Activated naive CD4-positive, alpha-beta T cell treated with anti-CD3 and anti-CD28 coated beads, Interleukin-2, amount 10 ng/mL, durations not matched to agents 7 days and 5 days (primary cell): ENCODE measurements around the gene GSE1.

Experiments used
- CTCF ChIA-PET: fragments of 350-600 bp; sonication (Branson Sonifier 250); formaldehyde crosslinking; loops from one replicate; lab custom pipeline; 2021; ENCODE audit warnings: antibody characterized with exemption; lab: Charles Lee
- DNase-seq: peaks from one replicate; pipeline ENCODE4 v3.0.0-alpha.2; 2020
- H3K27ac Mint-ChIP-seq: one replicate; pipeline ENCODE4 v1.8.0; 2021; ENCODE audit warnings: mild to moderate bottlenecking, moderate library complexity, mixed read lengths
- H3K27me3 Mint-ChIP-seq: one replicate; pipeline ENCODE4 v1.8.0; 2021; ENCODE audit warnings: mild to moderate bottlenecking, mixed read lengths
- H3K36me3 Mint-ChIP-seq: one replicate; pipeline ENCODE4 v1.8.0; 2021; ENCODE audit warnings: mixed read lengths
- H3K4me1 Mint-ChIP-seq: one replicate; pipeline ENCODE4 v1.8.0; 2021; ENCODE audit warnings: mixed read lengths
- H3K4me3 Mint-ChIP-seq: one replicate; pipeline ENCODE4 v1.8.0; 2021; ENCODE audit warnings: mild to moderate bottlenecking, moderate library complexity, mixed read lengths
- H3K9me3 Mint-ChIP-seq: one replicate; pipeline ENCODE4 v1.8.0; 2021; ENCODE audit warnings: mixed read lengths

Gene GSE1

DNA sequence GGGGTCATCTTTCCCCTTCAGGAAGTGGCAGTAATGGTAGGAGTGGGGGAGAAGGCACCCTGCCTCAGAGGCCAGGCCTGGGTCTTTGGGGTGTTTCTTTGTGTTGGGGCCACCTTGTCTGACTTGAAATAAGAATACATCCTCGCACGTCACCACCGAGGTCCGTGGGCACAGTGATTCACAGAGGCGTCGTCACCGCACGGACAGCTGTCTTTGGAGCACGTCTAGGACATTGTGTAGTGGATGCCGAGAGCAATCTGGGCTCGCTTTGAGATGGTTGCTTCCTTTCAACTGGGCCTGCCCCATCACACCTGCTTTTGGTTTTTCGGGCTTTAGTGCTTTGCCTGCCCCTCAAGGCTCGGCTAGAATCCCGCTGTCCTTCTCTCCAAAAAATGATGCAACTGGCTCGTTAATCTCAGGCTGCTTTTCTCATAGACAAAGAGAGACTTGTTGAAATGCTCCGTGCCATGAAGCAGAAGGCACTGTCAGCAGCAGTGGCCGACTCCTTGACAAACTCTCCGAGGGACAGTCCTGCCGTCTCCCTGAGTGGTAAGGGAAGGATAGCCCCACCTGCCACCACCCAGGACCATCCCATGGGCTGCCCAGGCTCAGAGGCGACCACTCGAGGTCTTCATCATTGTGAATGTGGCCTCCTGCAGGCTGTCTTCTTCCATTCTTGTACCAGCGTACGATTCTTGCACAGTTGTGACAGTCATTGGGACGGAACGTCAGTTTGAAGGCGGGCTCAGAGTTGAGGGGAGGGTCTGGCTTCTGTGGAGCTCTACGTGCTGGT is 51.7 kb downstream of the GSE1 start:
- H3K27me3 Mint-ChIP-seq, result no peaks in the 10 kb centered on the region
- no peaks in the 10 kb centered on the region for H3K9me3 Mint-ChIP-seq
- H3K4me3 Mint-ChIP-seq, result no peak overlapping the region
- DNase-seq, result no peak
- H3K4me1 Mint-ChIP-seq, result no peaks in the 10 kb centered on the region
- CTCF ChIA-PET, result no interaction called here
- peak overlapping the region; percentile 37 for H3K27ac Mint-ChIP-seq
- H3K36me3 Mint-ChIP-seq, result peaks cover 18% of the 10 kb centered on the region

DNA sequence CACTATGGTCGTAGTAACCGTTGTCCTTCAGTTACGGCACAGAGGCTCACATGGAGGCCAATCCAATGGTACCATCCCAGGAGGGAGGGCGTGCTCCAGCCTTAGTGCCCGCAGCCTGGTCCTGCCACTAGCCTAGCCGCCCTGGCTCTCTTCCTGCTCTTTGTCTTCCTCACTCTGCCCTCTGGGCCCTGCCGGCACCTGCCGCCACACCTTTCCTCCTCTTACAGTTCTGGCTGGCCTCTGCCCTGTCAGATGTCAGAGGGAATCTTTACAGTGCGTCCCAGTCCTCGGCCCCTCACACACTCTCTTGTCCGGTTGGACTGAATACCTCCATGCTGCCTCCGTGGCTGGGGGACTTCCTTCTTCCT is 52.2 kb downstream of the GSE1 start:
- Mint-ChIP-seq H3K4me1 (no peaks in the 10 kb centered on the region), H3K27me3 (no peaks in the 10 kb centered on the region), H3K9me3 (no peaks in the 10 kb centered on the region), H3K4me3 (no peak overlapping the region), H3K27ac (no peak overlapping the region), H3K36me3 (peaks cover 21% of the 10 kb centered on the region)
- DNase-seq, result no peak
- CTCF ChIA-PET, result interaction anchor here (1.2 kb wide), 1 partner anchor 54 kb away, joined by 3 read pairs; no protein-coding TSS in a partner anchor

DNA sequence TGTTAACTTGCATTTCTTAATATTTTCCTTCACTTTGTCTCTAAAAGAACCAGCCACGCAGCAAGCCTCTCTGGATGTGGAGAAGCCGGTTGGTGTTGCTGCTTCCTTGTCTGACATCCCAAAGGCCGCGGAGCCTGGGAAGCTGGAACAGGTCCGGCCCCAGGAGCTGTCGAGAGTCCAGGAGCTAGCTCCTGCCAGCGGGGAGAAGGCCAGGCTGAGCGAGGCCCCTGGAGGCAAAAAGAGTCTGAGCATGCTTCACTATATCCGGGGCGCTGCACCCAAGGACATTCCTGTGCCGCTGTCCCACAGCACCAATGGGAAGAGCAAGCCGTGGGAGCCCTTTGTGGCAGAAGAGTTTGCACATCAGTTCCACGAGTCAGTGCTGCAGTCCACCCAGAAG is 52.8 kb downstream of the GSE1 start:
- Mint-ChIP-seq H3K27me3 (no peaks in the 10 kb centered on the region), H3K9me3 (no peaks in the 10 kb centered on the region), H3K4me1 (no peaks in the 10 kb centered on the region), H3K36me3 (peaks cover 26% of the 10 kb centered on the region), H3K27ac (peak overlapping the region; percentile 24), H3K4me3 (no peak overlapping the region)
- CTCF ChIA-PET, result interaction anchor here (1.2 kb wide), 1 partner anchor 53 kb away, joined by 3 read pairs; no protein-coding TSS in a partner anchor
- DNase-seq, result no peak

DNA sequence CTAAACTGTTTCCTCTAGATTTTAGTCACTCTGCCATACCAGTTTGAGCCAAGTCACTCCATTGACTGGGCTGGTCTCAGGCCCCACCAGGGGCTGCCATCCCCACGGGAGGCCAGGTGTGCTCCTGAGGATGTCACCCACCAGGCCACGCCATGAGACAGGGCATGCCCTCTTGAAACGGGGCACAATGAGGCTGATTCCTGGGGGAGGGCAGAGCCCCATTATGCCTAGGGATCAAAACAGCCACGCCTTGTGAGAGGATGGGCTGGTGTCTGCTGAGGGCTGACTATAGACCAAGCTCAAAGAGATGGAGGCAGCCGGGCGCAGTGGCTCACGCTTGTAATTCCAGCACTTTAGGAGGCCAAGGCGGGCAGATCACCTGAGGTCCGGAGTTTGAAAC is 54.1 kb downstream of the GSE1 start:
- H3K27ac Mint-ChIP-seq, result no peak overlapping the region
- no peaks in the 10 kb centered on the region for H3K9me3 Mint-ChIP-seq
- H3K27me3 Mint-ChIP-seq, result no peaks in the 10 kb centered on the region
- no peak overlapping the region for H3K4me3 Mint-ChIP-seq
- CTCF ChIA-PET, result interaction anchor here (0.9 kb wide), 1 partner anchor 9 kb away, joined by 3 read pairs; no protein-coding TSS in a partner anchor
- no peaks in the 10 kb centered on the region for H3K4me1 Mint-ChIP-seq
- peaks cover 27% of the 10 kb centered on the region for H3K36me3 Mint-ChIP-seq
- DNase-seq, result no peak

DNA sequence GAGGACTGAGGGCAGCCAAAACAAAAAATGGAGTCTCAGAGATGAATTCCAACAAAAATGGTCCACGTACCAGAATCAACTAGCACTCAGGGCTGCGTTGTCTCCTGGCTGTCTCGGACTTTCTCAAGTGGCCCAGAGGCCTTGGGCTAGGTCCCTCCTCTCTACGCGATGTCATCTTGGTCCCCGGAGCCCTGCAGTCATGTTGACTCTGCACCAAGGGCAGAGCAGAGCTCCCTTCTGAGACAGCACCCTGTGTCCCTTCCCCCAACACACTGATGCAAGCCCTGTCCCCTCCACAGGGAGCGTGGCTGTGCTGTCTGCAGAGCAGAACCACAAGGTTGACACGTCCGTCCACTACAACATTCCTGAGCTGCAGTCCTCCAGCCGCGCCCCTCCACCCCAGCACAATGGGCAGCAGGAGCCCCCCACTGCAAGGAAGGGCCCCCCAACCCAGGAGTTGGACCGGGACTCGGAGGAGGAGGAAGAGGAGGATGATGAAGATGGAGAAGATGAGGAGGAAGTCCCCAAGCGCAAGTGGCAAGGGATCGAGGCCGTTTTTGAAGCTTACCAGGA is 54.8 kb downstream of the GSE1 start:
- no peaks in the 10 kb centered on the region for H3K27me3 Mint-ChIP-seq
- H3K9me3 Mint-ChIP-seq, result no peaks in the 10 kb centered on the region
- peaks cover 32% of the 10 kb centered on the region for H3K36me3 Mint-ChIP-seq
- H3K4me3 Mint-ChIP-seq, result no peak overlapping the region
- CTCF ChIA-PET, result no interaction called here
- DNase-seq, result no peak
- H3K4me1 Mint-ChIP-seq, result no peaks in the 10 kb centered on the region
- no peak overlapping the region for H3K27ac Mint-ChIP-seq

DNA sequence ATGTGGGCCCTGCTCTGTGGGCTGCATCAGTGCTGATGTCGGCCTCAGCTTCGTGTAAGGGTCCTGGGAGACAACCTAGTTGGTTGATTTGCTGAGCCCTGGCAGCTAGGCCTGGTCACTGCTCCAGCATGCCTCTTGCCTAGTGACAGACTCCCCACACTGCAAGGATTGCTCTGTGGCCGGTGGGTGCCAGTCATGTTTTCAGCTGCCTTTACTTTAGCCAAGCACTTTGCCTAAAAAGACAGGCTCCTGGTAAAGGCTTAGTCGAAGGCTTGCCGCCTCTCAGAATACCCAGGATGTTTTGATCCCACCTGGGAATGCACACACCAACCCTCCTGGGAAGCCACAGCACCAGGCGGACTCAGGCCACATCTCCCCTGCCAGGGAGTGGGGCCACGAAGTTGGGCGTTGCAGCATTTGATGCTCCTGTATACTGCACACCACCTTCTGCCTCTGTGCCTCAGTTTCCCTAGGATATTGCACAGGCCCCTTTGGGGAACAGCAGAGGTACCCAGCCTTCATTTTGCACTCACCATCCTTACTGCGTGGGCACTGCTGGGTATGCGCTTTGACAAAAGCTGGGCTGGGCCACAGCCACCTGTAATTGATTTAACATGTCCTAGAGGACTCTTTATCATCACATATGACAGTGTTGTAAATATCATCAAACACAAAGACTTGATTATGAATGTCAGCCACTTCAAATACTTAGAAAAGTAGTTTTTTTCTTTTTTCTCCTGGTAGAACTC is 55.7 kb downstream of the GSE1 start:
- H3K4me1 Mint-ChIP-seq, result no peaks in the 10 kb centered on the region
- H3K36me3 Mint-ChIP-seq, result peaks cover 33% of the 10 kb centered on the region
- H3K4me3 Mint-ChIP-seq, result no peak overlapping the region
- CTCF ChIA-PET, result no interaction called here
- H3K27ac Mint-ChIP-seq, result no peak overlapping the region
- no peaks in the 10 kb centered on the region for H3K9me3 Mint-ChIP-seq
- DNase-seq, result no peak
- H3K27me3 Mint-ChIP-seq, result no peaks in the 10 kb centered on the region

DNA sequence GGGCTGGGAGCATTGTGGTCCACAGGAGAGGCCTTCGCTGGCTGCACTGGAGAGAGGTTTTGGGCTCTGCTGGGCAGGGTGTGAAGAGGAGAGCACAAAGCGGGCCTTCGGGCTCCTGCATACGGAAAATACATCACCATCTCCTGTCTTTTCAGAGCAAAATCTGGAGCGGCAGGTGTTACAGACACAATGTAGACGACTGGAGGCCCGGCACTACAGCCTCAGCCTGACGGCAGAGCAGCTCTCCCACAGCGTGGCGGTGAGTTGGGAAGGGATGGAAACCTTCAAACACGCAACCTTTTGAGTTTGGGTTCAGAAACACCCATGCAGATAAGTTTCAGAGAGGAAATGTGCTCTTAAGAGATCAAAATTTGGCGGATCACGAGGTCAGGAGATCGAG is 57.7 kb downstream of the GSE1 start:
- no peaks in the 10 kb centered on the region for H3K9me3 Mint-ChIP-seq
- H3K36me3 Mint-ChIP-seq, result peaks cover 43% of the 10 kb centered on the region
- CTCF ChIA-PET, result no interaction called here
- H3K4me3 Mint-ChIP-seq, result no peak overlapping the region
- H3K27ac Mint-ChIP-seq, result no peak overlapping the region
- DNase-seq, result no peak
- H3K4me1 Mint-ChIP-seq, result peaks cover 2% of the 10 kb centered on the region
- H3K27me3 Mint-ChIP-seq, result no peaks in the 10 kb centered on the region

DNA sequence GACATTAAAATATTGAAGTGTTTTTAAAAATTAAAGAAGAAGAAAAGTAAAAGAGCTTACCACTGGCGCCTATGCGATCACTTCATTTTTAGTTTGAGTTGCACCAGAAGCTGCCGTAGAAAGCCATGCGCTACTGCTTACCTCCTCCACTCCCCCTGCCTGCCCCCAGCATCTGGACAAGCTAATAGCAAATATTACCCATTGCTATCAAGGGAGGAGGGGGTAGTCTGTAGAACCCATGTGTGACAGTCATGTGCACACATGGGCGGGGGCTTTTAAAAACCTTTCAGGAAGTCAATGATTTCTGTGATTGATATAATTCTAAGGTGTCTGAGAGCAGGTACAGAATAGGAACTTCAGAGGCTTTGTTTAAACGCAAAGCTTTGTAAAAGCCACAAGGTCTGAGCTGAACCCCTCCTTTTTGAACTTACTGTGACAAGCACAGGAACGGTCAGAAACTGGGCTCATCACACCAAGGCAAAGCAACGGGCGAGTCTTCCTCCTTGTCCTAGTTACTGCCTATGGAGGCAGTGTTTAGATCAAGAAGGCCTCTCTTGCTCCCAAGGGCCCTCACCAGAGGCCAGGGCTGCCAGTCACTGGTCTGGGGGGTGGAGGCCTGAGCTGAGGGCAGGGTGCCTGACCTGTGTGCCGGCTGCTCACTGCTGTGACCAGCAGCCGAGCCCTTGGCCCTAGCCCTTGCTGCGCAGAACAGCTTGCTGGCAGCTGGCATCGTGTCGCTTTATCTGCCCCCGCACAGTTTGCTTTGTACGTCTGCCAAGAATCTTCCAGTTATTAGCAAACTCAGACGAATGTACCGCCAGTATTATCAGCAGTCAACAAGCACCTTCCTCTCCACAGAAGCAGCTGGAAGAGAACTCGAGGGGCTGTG is 60.7 kb downstream of the GSE1 start:
- Mint-ChIP-seq H3K36me3 (peaks cover 45% of the 10 kb centered on the region), H3K4me3 (no peak overlapping the region), H3K4me1 (peaks cover 2% of the 10 kb centered on the region), H3K9me3 (no peaks in the 10 kb centered on the region), H3K27ac (no peak overlapping the region), H3K27me3 (no peaks in the 10 kb centered on the region)
- CTCF ChIA-PET, result interaction anchor here (1.5 to 2.0 kb wide), 2 partner anchors 11 to 45 kb away, joined by 4 to 5 read pairs; no protein-coding TSS in a partner anchor
- no peak for DNase-seq

DNA sequence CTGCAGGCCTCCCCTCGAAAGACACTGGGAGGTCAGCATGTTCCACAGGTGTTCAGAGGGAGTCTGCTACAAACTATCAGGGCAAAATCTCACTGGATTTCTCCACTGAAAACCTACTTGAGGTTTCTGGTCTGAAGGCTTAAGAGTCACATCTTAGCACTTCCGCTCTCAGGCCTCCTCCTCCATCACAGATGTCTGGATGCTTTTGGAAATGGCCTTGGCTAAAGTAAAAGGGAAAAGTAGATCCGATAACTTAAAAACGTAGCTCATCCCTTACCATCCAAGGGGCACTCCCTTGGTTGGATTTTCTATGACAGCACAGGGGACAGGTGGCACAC is 61.3 kb downstream of the GSE1 start:
- H3K27ac Mint-ChIP-seq, result no peak overlapping the region
- H3K36me3 Mint-ChIP-seq, result peaks cover 44% of the 10 kb centered on the region

DNA sequence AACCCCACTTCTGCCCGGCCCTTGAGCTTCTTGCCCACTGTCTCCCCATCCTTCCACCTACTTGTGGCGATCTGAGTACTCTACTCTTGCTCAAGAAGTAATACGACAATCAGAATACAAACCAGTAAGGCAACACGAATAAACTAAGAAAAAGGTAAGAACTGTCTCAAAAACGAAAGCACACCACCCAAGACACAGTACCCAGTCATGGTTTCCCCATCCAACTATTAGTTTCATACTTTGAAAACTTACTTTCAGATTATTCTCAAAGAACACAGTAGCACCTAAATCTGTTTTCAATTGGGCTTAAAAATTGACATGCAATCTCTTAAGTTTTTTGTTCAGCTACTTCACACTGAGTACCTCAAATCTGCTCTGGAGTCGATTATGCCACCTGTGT is 61.7 kb downstream of the GSE1 start:
- no peak for DNase-seq
- peaks cover 2% of the 10 kb centered on the region for H3K4me1 Mint-ChIP-seq
- H3K27ac Mint-ChIP-seq, result peak overlapping the region; percentile 16
- H3K36me3 Mint-ChIP-seq, result peaks cover 42% of the 10 kb centered on the region
- H3K27me3 Mint-ChIP-seq, result no peaks in the 10 kb centered on the region
- H3K9me3 Mint-ChIP-seq, result no peaks in the 10 kb centered on the region
- no peak overlapping the region for H3K4me3 Mint-ChIP-seq
- CTCF ChIA-PET, result interaction anchor here (1.2 to 2.0 kb wide), 3 partner anchors 10 to 44 kb away, joined by 4 to 5 read pairs (median 4); no protein-coding TSS in a partner anchor

More for the DNA sequence above, 61.3 kb downstream of the GSE1 start:
- CTCF ChIA-PET, result interaction anchor here (1.5 to 2.0 kb wide), 2 partner anchors 10 to 44 kb away, joined by 4 to 5 read pairs; no protein-coding TSS in a partner anchor
- H3K4me3 Mint-ChIP-seq, result no peak overlapping the region
- no peaks in the 10 kb centered on the region for H3K9me3 Mint-ChIP-seq
- DNase-seq, result no peak
- no peaks in the 10 kb centered on the region for H3K27me3 Mint-ChIP-seq
- H3K4me1 Mint-ChIP-seq, result peaks cover 2% of the 10 kb centered on the region

DNA sequence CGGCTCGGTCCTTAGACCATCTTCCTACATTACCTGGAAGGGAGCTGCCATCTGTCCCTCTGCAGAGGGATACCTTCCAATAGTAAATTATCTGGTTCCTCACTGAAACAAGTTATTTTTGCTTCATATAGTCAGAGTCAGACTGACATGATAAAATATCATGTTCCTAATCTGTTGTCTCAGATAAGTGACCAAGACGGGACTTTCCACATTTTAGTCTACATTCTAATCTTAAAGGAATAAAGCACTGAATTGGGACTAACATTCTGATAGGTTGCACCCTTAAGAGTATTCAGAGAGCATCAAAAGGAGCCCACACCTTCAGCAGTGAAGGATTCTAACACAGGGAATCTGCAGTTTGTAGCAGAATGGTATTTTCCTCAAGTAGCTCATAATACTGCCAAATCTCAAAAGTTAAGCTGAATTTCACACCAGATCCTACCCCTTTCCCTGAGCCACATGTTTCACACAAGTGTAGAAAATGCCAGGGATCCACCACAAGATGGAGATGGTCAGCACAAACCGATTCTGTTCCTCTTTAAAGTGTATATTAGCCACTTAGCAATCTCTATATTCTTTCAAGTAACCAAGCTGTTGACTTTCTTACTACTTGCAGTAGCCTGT is 62.2 kb downstream of the GSE1 start:
- H3K4me1 Mint-ChIP-seq, result peaks cover 4% of the 10 kb centered on the region
- no peaks in the 10 kb centered on the region for H3K9me3 Mint-ChIP-seq
- no peak for DNase-seq
- H3K4me3 Mint-ChIP-seq, result no peak overlapping the region
- H3K27me3 Mint-ChIP-seq, result no peaks in the 10 kb centered on the region
- CTCF ChIA-PET, result interaction anchor here (1.1 to 1.5 kb wide), 3 partner anchors 9 to 16 kb away, joined by 3 to 4 read pairs (median 4); no protein-coding TSS in a partner anchor
- peaks cover 41% of the 10 kb centered on the region for H3K36me3 Mint-ChIP-seq
- peak overlapping the region; percentile 16 for H3K27ac Mint-ChIP-seq

DNA sequence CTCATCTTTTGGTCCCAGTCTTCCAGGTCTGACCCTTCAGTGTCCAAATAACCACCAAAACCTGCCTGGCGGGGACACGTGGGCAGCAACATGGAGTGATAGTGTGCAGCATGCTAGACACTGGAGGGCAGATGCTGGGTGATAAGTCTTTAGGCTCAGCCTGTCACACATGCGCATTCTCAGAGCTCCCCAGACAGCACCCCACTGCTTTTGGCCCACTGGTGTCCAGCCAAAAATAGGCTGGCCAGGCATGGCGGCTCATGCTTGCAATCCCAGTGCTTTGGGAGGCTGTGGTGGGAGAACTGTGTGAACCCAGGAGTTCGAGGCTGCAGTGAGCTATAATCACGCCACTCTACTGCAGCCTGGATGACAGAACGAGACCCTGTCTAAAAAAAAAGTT is 63.3 kb downstream of the GSE1 start:
- H3K9me3 Mint-ChIP-seq, result no peaks in the 10 kb centered on the region
- no peak overlapping the region for H3K4me3 Mint-ChIP-seq
- peaks cover 13% of the 10 kb centered on the region for H3K4me1 Mint-ChIP-seq
- H3K27me3 Mint-ChIP-seq, result no peaks in the 10 kb centered on the region
- CTCF ChIA-PET, result interaction anchor here (0.8 kb wide), 1 partner anchor 36 kb away, joined by 3 read pairs; no protein-coding TSS in a partner anchor
- no peak for DNase-seq
- H3K27ac Mint-ChIP-seq, result no peak overlapping the region
- H3K36me3 Mint-ChIP-seq, result peaks cover 45% of the 10 kb centered on the region

DNA sequence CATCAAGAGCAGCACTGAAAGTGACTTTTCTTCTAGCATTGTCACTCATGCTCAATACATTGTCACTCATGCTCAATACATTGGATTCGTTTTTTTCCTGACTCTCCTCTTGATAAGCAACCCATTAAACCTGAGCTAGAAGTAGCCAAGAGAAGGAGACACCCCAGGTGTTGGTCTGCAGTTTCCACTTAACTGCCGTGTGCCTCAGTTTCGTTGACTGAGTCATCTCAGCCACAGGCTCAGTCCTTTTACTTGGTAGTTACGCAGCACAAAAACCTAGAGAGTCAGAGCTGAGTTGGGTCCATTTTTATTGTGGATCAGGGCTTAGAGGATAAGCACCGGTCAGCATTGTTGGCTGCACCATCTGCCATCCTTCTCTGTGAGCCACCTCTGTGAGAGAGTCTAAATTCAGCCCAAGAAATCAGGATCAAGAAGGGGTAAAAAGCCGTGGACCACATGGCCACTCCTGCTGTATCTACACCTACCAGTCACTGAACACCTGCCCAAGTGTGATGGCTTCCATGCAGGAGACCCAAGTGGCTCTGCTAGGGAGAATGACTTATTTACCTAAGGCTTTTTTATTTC is 64.4 kb downstream of the GSE1 start:
- H3K4me1 Mint-ChIP-seq, result peaks cover 13% of the 10 kb centered on the region
- CTCF ChIA-PET, result no interaction called here
- H3K27ac Mint-ChIP-seq, result no peak overlapping the region
- no peak overlapping the region for H3K4me3 Mint-ChIP-seq
- H3K9me3 Mint-ChIP-seq, result no peaks in the 10 kb centered on the region
- DNase-seq, result no peak
- H3K36me3 Mint-ChIP-seq, result peaks cover 45% of the 10 kb centered on the region
- no peaks in the 10 kb centered on the region for H3K27me3 Mint-ChIP-seq
